Hematopoietic multipotent progenitor cell (in vitro differentiated cells): Measurements from ENCODE around the gene REXO5. TPM values are rescaled to one million over a fixed set of nuclear protein-coding genes. Genes with fewer than 3 reads are reported as not detected.
"Not testable (repeated sequence)": the region's sequence is repeated elsewhere in the genome, so short reads cannot be mapped to it uniquely, and the experiment has no call there.

Experiments
- DNase-seq, 3 donors: peaks; one replicate each; pipeline ENCODE4 v3.0.0-alpha.2; 2011 to 2015; ENCODE audit warnings: low read depth in 2 of 3, low spot score in 2 of 3
- total RNA-seq: library from RNA; depleted of rRNA; stranded (reverse); fragments of >200 nt; gene quantifications from one replicate; pipeline ENCODE4 v1.2.3, GENCODE V29; 2012

REXO5 gene
- total RNA-seq, 1 donor: 33.4 TPM

DNA sequence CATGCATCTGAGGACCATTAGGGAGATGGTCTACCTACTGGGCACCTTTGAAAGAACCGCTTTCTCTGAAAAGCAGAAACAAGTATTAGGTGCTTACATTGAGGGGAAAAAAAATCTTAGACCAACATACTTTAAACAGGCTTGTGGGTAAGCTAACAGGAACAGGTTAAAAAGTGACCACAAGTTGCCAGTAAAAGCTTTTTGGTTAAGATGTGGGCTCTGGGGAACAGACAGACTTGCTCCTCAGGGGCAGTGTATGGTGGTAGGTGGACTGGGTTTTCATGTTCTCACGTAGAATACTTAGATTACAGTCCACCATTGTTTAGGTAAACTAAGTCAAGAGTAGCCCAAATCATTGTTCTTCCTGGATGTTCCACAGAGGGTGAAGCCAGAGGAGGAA lies 41.2 kb downstream of the REXO5 start:
- DNase-seq: peak in 1 of 3 donors; percentile 44

DNA sequence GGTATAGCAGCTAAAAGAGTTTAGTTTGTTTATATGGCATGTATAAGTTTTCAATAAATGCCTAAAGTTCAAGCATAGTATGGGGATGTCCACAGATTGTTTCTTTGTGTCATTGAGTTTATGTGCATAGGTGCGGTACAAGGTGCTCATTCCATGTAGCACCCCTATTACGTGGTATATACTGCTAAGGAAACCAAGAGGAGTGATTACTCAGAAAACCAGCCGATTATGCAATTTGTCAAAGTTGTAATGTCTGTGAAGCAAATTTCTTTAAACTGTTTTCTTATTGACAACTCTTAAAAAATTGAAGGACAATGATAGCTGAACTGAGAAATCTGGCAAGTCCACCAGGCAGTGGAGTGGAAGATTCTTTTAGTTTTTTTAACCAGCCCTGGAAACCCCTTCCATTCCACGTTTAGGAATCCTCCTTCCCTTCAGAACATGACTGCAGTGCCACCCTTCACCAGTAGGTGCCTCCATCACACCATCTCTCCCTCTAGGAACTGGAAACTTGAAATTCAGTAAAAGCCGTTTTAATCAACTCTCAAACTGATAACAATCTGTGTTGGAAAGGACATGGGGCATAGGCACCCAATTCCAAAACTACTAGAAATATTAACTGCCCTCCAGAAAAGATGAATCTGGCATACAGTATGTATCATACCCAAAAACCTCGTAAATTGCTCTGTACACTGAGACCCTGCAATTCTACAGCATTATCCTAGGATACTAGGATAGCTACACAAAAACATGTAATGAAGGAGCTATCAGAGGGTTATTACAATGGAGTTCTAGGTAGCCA lies 43.5 kb downstream of the REXO5 start:
- peak; percentile 31 to 74 (median 43) for DNase-seq

DNA sequence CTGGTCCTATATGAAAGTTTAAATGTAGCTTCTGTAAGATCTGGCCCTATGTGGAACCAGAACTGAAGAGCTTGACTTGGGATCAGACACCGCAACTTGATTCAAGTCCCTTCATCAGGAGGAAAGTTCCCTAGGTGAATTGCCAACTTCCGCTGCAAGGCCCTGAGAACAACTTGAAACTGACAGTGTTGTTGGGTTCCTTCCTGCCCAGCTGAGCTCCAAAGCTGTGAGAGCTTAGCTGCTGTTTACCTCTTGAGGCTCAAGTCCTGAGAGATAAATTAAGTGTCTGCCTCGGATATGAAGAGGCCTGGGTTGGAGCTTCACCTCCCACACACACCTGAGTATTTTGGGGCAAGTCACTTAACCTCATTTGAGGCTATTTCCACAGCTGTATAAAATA lies 44.7 kb downstream of the REXO5 start:
- no peak for DNase-seq

DNA sequence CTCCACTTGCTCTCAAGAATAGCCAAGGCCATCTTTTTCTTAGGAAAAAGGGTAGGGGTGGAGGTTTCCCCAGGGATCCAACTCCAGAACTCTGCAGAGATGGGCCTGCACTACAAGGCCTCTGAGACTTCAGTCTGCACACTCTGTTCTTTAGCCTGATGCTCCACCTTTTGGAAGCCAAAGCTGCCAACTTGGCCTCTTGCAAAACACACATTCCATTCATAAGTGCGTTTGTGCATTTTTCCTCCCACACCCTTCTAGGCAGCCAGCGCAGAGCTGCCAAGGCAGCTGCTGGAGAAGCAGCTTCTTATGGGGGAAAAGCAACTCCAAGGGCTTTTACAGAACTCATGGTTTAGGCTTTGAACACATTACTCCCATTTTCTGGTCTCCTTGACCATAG lies 45.3 kb downstream of the REXO5 start:
- no peak for DNase-seq

DNA sequence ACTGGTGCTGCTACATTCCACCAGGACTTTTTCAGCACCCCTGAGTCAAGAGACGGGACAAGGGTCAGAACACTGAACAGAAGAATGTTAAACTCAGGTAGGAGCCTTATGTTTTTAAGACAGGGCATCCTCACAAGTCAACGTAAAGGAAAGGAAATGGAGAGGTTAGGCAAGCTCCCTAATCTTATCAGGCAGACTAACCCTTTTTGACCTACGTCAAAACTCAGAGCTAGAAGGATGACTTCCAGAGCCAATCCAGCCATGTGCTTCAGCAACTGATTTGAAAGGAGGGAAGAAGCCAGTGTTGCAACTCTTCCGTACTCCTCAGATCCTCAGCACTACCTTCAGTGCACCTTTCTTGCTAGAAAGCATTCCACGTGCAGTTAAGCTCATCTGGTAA lies 46.8 kb downstream of the REXO5 start:
- no peak for DNase-seq

DNA sequence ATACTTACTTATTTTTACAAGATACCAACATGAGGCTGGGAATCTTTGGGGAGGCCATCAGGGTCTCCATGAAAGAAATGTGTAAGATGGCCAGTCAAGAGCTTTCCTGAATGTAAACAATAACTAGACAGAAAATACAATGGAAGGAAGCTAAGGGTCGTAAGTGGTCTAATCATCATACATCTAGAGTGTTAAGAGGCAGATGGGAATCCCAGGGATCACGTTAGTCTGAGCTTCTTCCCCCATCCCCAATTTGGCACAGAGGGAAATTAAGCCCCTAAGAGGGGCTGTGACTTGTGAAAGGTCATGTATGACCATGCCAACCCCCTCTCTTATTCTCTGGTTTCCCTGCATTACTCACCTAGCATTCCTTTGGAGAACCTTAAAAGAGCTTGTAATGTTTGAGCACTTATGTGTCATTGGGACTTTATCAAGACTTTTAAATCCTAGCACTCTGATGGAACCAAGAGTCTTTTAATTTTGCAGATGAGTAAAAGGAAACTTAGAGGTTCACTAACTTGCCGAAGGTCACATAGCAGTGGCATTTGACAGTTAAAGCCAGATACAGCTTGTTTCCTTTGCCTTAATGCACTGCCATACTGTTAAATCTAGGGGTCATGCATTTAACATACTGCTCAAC lies 47.8 kb downstream of the REXO5 start:
- DNase-seq: no peak

DNA sequence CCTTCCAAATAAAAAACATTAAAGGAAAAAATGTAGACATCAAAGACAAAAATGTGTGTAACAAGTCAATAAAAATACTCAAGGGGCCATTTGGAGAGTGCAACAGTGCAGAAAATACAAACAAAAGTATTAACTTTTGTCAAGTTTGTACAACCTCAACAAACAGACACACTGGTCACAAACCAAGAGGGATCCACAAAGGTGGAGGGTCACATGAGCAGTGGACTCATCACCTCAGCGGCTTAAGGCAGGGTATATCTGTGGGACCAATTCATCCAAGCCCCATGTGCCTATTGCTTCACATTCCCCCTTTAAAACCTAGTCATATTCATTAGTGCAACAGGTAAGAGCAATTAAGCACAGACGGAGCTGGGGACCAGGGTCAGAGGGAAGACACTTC lies 48.6 kb downstream of the REXO5 start:
- DNase-seq: no peak

DNA sequence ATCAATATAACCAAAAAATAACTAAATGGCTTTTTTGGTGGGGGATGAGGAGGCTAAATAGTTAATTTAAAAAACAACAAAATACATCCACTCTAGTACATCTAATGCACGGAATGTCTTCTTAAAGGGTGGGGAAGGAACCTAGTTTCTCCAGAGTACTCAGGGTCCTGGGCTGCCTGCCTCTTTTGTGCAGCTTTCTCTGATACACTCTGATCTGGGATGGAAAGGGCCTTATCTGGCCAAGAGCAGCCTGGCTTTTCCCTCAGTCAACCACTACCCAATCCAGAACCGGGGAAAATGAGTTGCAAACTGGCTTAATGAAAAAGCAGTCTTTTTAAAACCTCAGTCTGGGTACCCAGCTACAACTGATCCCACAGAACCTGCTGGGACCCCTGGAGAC lies 51.0 kb downstream of the REXO5 start:
- no peak for DNase-seq

DNA sequence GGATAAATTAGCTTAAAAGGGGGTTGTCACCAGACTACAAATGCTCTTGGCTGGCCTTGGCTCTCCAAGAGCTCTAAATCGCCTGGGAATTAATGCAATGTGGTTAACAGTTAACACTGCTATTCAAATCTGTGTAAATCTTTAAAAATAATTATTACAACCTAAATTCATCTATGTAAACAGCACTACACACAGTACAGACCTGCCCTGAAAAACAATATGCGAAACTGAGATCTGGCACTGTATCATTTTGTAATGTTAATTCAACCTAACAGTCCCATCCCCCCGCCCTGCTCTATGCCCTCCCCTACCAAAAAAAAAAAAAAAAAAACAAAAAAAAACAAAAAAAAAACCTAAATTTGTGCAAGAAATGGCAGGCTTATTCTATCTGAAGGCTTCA lies 52.9 kb downstream of the REXO5 start:
- no peak for DNase-seq

DNA sequence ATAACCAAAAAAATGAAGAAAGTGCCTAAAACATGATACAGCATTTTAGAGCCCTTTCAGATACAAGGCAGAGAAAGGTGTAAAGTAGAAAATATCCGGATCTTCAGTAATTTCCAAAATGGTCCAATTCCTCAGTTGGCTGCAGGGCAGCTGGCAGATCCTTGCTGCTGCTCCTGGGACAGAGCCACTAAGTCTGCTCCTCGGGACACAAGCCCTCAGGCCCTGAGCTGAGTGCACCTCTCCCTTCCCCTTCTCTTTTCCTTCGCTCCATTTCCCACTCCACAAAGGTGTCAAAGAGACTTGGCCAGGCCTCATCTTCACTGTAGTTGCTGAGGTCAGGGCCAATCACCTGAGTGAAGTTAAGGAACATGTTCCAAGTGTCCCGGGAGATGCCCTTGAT lies 53.4 kb downstream of the REXO5 start:
- DNase-seq: no peak

DNA sequence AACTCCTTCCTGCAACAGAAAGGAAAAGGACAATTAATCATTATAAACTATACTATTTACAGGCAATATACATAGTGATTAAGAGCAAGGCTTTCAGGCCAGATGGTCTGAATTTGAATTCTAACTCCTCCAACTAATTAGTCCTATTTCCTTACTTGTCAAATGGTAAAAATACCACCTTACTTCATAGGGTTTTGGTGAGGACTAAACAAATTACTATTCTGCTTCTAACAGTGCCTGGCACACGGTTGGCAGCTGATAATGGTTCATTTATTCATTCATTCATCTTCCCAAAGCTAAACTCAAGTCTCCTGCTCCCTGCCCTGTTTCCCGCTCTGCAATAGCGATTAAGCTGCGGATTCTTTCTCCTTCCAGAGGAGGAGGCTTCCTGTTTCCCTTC lies 54.0 kb downstream of the REXO5 start:
- DNase-seq: no peak

DNA sequence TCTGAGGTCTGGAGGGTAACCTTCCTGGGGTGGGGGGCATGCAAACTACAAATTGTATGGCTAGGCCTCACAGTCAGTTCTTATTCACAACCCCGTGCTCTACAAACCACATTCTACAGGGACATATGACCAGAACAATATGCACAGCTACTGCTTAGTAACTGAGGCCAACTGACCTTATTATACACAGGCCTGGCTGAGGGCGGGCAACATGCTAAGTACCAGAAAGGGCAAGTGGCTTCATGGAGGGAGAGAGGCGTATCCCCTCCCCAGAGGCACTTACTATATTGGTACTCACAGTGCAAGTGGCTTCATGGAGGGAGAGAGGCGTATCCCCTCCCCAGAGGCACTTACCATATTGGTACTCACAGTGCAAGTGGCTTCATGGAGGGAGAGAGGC lies 54.7 kb downstream of the REXO5 start:
- not testable (repeated sequence) for DNase-seq

DNA sequence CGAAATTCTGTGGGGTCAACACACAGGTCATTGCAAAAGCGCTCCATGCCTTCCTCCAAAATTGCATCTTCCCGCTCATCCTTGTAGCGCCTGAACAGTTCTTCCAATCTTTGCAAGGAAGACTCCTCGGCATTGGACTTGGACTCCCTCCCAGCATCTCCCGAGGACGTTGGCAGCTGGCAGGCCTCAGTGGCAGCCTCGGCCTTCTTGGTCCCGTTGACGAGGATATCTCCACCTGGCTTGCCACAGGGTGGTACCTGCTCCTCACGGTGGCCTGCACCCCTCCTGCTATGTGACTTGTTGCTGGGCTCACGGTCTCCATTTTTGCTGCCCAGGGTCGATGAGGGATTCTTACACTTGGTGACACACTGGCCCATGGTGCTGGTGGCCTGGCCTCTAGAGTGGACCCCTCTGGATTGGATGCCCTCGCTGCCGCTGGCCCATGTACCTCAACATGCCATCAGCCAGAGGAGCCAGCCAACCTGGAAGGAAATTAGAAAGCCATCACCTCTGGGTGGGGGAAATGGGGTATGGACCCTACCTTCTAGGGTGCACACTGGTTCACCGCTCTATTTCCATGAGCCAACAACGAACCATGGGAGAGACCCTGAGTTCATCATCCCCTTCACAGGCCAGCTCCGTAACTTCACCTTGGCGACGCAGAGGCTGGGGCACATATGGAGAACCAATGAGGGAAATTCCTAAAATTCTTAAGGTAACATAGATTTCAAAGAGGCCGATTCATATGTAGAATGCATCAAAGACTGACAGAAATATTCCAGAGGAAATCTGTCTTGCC lies 56.0 kb downstream of the REXO5 start:
- no peak for DNase-seq

DNA sequence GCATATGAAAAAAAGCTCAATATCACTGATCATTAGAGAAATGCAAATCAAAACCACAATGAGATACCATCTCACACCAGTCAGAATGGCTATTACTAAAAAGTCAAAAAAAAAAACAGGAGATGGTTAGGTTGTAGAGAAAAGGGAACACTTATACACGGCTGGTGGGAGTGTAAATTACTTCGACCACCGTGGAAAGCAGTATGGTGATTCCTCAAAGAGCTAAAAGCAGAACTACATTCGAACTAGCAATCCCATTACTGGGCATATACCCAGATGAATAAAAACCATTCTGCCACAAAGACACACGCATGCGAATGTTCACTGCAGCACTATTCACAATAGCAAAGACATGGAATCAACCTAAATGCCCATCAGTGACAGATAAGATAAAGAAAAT lies 58.0 kb downstream of the REXO5 start:
- DNase-seq: not testable (repeated sequence)

DNA sequence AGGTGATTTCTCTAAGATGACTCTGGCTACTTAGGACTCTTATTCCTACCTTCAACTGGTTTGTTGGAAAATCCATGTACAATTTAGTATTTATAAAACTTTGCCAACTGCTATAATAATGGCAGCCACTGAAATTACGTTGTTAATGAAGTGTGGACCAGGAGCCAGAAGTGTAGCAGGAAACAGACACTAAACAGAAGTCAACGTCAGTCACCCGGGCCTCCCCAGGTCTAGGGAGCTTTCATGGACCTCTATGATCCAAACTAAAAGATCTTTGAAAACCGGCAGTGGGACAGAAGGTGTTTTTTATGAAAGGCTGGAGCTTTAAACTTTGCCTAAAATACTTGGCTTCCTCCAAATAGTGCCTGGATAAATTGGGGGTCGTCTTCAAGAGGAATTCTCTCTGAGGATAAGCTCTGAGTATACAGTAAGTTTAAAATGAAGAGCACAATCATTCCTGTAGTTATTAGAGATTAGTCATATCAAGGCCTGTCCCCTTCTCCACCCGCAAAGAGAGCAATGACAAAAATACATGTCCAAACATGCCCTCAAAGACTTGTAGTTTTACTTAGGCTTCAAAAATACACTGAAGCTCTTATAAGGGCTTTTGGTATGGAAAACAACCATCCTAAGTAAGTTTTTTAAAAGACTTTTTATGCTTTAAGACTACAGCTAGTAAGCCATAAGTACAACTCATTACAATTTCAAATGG lies 59.2 kb downstream of the REXO5 start:
- no peak for DNase-seq

DNA sequence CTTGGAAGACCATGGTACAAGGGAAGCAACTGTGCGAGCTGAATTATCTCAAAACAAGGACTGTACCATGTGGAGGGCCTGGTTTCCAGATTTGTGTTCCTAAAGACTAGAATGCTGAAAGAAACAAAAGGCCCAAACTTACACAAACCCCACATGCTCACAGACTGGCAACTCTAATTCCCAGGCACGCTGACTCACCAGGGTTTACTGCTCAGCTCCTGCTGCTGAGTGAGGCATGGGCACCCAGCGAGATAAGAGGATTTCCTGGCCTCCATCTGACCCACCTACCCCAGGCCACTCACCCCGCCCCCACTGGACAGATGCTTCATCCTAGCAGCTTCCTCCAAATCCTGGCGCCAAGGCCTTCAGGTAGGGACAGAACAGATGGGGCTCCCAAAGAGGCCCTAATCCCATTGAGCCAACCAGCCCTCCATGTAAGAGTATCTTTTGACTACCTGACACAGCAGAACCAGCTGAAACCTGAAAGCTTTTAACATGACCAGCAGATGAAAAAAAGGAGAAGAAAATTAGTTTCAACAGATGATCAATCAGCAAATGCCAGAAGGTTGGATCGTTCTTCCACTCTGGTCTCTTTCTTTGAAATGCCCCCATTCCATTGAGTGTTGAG lies 59.9 kb downstream of the REXO5 start:
- DNase-seq: peak in 1 of 3 donors; percentile 17

DNA sequence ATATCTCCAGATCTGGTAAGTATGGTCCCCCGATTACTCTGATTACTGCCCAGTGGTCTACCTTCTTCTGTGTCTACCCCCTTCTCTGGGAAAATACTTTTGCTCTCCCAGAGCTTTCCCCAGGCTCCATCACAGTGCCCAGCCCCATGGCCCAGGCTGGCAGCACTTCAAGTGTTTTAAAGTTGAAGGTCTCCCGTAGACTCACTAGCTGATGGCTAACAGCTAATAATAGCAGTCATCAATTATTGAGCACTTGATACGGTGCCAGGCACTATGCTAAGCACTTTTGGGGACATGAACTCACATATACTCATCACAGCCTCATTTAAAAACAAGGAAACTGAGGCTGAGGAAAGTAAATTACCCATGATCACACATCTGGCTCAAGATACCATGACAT lies 60.5 kb downstream of the REXO5 start:
- no peak for DNase-seq

DNA sequence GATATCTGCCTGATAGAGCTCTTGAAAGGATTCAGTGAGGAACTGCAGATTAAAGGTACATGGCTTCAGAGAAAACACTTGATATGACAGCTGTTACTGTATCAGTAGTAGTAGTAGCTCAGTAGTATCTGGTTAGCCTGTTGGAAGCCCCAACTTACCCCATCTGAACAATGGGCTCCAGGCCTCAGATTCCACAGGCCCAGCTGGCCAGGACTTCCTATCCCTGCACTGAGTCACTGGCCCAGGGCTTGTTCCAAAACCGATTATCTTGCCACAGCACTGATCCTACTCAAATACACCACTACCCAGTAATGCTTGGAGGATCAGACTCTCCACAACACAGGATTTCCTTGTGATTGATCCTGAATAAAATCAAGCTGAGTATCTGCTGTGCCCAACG lies 61.3 kb downstream of the REXO5 start:
- no peak for DNase-seq

DNA sequence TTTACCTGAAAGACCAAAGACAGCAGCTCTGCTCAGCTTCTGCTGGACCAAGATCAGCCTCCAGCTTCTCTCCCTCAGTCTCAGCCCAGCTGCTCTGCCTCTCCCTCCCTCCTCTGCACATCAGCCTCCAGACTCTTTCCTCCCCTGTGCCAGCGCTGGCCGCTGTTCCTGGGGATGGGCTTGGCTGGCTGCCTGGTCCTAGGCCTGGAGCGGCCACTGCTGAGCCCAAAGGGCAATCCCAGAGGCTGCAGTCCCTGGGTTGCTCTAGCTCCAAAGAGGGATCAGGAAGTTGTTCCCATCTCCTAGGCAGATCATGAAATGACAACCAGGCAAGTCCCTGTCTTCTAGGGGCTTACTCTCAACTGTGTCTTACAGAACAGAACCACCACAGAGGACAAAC lies 62.6 kb downstream of the REXO5 start:
- DNase-seq: no peak

DNA sequence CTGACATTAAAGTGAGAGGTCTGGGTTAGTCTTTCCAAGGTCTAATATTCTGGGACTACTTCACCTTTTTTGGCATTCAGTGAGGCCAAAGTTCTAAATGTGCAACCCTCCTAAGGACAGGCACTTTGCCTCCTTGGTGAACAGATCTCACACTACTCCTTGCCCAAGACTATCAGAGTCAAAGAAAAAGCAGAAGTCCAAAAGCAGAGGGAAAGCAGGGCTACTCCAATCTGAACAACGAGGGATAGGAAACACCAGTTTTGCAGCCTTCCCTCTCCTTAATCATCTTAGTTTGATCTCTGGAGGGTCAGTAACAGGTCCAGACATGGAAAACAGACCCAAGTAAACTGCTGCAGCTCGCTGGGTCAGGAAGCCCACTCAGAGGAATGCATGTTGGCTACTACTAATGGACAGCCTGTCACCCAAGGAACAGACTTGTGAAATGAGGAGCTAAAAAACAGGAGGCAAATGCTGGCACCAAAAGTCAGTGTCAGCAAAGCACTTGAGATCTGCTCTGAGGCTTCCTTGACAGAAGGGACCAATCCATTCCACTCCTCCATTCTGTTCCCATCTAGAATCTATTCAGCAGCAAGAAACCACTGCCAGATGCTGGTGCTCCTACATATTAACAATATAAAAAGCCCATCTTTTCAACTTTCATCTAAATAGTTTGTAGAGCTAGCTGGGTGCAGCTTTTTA lies 63.9 kb downstream of the REXO5 start:
- DNase-seq: peak in 1 of 3 donors; percentile 24
